D721Med (cell line): ENCODE measurements around the gene RABIF.
"Not testable (repeated sequence)": the region's sequence is repeated elsewhere in the genome, so short reads cannot be mapped to it uniquely, and the experiment has no call there.

ENCODE experiments used
- DNase-seq: peaks from one replicate; pipeline ENCODE4 v3.0.0; 2011; ENCODE audit warnings: low spot score; ENCODE audit not compliant: insufficient read length
- FAIRE-seq: peaks from 2 replicates; lab custom pipeline; 2011; peaks lifted over from hg19 to GRCh38; lab: Jason Lieb, UNC
- CTCF ChIP-seq: IDR thresholded peaks from 2 replicates; pipeline ENCODE4 v1.5.1; 2012; ENCODE audit warnings: mild to moderate bottlenecking, control low read depth; ENCODE audit not compliant: insufficient read depth; ENCODE audit errors: missing control alignments

Gene RABIF

GRCh38 chr1:202834771-202835547 lies 54.0 kb downstream of the RABIF start:
- no peak for TF ChIP-seq CTCF
- DNase-seq, result peak; percentile 68
- peak; percentile 56 for FAIRE-seq

- FAIRE-seq, result no peak
- no peak for DNase-seq
- no peak for TF ChIP-seq CTCF
Measured at GRCh38 chr1:202831906-202832305, 57.0 kb downstream of the RABIF start.

GRCh38 chr1:202829223-202829622 lies 59.7 kb downstream of the RABIF start:
- DNase-seq, FAIRE-seq: not testable (repeated sequence)
